Vagina (tissue), 2 donors: ENCODE results near the gene KMT5B. TPM values are rescaled to one million over a fixed set of nuclear protein-coding genes. Genes with fewer than 3 reads are reported as not detected.

Experiments
- DNase-seq, 2 donors: peaks; one replicate each; pipeline ENCODE4 v3.0.0-alpha.2; 2017; ENCODE audit errors: extremely low spot score in 2 of 2
- H3K27ac ChIP-seq: fragments of 200-600 bp; sonication (generic); one replicate; pipeline ENCODE4 v1.5.1; 2019
- H3K27me3 ChIP-seq: fragments of 200-600 bp; sonication (generic); one replicate; pipeline ENCODE4 v1.5.1; 2019
- H3K36me3 ChIP-seq, 2 donors: fragments of 200-600 bp; sonication (generic); one replicate each; pipeline ENCODE4 v1.5.1; 2017 to 2019
- H3K4me1 ChIP-seq: fragments of 200-600 bp; sonication (generic); one replicate; pipeline ENCODE4 v1.5.1; 2019
- H3K4me3 ChIP-seq, 2 donors: fragments of 200-600 bp; sonication (generic); 1 replicate in 1 of 2; 2 replicates in 1 of 2; pipeline ENCODE4 v1.5.1; 2016 to 2019
- H3K9me3 ChIP-seq: fragments of 200-600 bp; sonication (generic); one replicate; pipeline ENCODE4 v1.5.1; 2019
- POLR2A ChIP-seq, 2 donors: fragments of 450-650 bp; IDR thresholded peaks; one replicate each; pipeline ENCODE4 v1.6.1; 2017; ENCODE audit warnings: antibody characterized with exemption in 2 of 2, mild to moderate bottlenecking in 2 of 2, moderate library complexity in 2 of 2
- POLR2AphosphoS5 ChIP-seq, 2 donors: sonication (generic); formaldehyde crosslinking; IDR thresholded peaks; one replicate each; pipeline ENCODE4 v1.9.0; 2017; ENCODE audit warnings: antibody characterized with exemption in 2 of 2, mild to moderate bottlenecking in 2 of 2, low read depth in 1 of 2; ENCODE audit not compliant: insufficient read depth in 1 of 2
- intact Hi-C: fragments of 100-400 bp; cut with DNase I; formaldehyde crosslinking; loops from one replicate; pipeline ENCODE4 v1.15.1; 2023
- total RNA-seq: library from RNA; depleted of rRNA; stranded (reverse); fragments of >200 nt; gene quantifications from one replicate; pipeline ENCODE4 v1.2.3, GENCODE V29; 2016
- TF ChIP-seq, protein P1 (sequence below), 3 experiments: fragments of 450-650 bp in 2 of 3; fragments of 200-600 bp in 1 of 3; sonication (generic) in 1 of 3; IDR thresholded peaks; one replicate each; pipeline ENCODE4 v1.5.1; 2017 to 2019; ENCODE audit warnings: antibody characterized with exemption in 3 of 3, mild to moderate bottlenecking in 2 of 3, moderate library complexity in 2 of 3

The KMT5B gene
- total RNA-seq, 1 donor from 2014 or later, result 35.4 TPM

DNA sequence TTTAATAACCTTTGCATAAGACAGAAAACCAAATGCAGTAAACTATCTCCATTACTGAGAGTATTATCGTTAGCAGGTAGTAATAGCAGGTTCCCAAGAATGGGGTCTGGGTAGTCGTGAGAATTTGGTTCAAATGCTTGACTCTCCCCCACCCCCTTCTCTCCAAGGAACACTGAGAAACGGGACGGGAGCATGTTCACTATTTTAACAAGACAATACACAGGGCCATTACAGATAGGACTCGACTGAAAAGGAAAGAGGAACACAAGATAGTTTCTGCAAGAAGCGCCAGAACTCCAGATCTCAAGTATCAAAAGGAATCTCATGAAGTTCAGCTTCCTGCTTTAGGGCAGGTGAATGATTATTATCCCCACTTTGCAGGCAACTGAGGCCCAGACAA lies 27.0 kb downstream of the KMT5B start:
- intact Hi-C loops, result no loop called here
- Histone ChIP-seq H3K27ac (no peak overlapping the region), H3K27me3 (no peaks in the 10 kb centered on the region), H3K9me3 (no peaks in the 10 kb centered on the region), H3K4me1 (peaks cover 14% of the 10 kb centered on the region), H3K36me3 (peaks cover 0 to 40% of the 10 kb centered on the region in 2 donors), H3K4me3 (no peak overlapping the region)
- TF ChIP-seq POLR2A (IDR thresholded peaks at IDR 0.05), result no peak
- TF ChIP-seq, protein P1, sequence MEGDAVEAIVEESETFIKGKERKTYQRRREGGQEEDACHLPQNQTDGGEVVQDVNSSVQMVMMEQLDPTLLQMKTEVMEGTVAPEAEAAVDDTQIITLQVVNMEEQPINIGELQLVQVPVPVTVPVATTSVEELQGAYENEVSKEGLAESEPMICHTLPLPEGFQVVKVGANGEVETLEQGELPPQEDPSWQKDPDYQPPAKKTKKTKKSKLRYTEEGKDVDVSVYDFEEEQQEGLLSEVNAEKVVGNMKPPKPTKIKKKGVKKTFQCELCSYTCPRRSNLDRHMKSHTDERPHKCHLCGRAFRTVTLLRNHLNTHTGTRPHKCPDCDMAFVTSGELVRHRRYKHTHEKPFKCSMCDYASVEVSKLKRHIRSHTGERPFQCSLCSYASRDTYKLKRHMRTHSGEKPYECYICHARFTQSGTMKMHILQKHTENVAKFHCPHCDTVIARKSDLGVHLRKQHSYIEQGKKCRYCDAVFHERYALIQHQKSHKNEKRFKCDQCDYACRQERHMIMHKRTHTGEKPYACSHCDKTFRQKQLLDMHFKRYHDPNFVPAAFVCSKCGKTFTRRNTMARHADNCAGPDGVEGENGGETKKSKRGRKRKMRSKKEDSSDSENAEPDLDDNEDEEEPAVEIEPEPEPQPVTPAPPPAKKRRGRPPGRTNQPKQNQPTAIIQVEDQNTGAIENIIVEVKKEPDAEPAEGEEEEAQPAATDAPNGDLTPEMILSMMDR (IDR thresholded peaks at IDR 0.05), result no peak
- TF ChIP-seq POLR2AphosphoS5 (IDR thresholded peaks at IDR 0.05; ENCODE audit: insufficient read depth in 1 of 2, low read depth in 1 of 2), result no peak
- DNase-seq, result no peak

DNA sequence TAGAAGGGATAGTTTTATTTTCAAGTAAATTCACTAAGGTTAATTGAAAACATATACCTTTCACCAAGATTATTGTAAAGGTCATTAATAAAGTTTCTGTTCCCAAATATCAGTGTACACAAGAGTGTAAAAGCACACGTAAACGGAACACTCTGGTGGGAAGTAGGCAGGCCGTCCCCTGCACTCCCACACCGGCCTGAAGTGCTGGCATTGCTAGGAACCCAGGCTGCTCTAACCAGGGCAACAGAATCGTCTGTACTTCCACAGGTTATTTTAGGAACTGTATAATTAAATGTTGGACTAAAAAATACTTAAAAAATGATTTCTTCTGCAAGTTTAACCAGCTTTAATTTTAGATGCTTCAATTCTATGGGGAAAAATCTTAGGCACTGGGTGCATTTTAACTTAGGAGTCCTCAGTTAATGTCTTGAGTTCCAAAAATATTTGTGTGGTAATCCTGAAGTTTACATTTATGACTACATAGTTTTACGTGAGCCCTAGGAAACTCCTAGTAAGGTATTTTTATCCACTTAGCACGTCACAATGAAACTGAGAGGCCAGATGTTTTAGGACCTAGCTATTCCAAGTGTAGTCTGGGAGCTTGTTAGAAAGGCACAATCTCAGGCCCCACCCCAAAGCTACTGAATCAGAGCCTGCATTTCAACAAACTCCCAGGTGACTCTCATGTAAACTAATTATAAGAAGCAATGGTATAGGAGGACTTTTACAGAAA lies 31.2 kb downstream of the KMT5B start:
- intact Hi-C loops, result no loop called here
- TF ChIP-seq, protein P1 (IDR thresholded peaks at IDR 0.05), result no peak
- no peak for TF ChIP-seq POLR2A (IDR thresholded peaks at IDR 0.05)
- TF ChIP-seq POLR2AphosphoS5 (IDR thresholded peaks at IDR 0.05; ENCODE audit: insufficient read depth in 1 of 2, low read depth in 1 of 2), result no peak
- Histone ChIP-seq H3K27me3 (no peaks in the 10 kb centered on the region), H3K4me1 (no peaks in the 10 kb centered on the region), H3K36me3 (peaks cover 0 to 53% of the 10 kb centered on the region in 2 donors), H3K27ac (no peak overlapping the region), H3K9me3 (no peaks in the 10 kb centered on the region), H3K4me3 (no peak overlapping the region)
- DNase-seq, result no peak

GRCh38 chr11:68179847-68180246 lies 33.2 kb downstream of the KMT5B start:
- no peaks in the 10 kb centered on the region for H3K27me3 ChIP-seq
- no peaks in the 10 kb centered on the region for H3K4me1 ChIP-seq
- no peak overlapping the region for H3K27ac ChIP-seq
- peaks cover 0 to 56% of the 10 kb centered on the region in 2 donors for H3K36me3 ChIP-seq
- no peak overlapping the region for H3K4me3 ChIP-seq
- no peak for DNase-seq
- no peak for TF ChIP-seq POLR2A (IDR thresholded peaks at IDR 0.05)
- no peak for TF ChIP-seq POLR2AphosphoS5 (IDR thresholded peaks at IDR 0.05; ENCODE audit: insufficient read depth in 1 of 2, low read depth in 1 of 2)
- TF ChIP-seq, protein P1 (IDR thresholded peaks at IDR 0.05), result no peak
- H3K9me3 ChIP-seq, result no peaks in the 10 kb centered on the region
- intact Hi-C loops, result no loop called here

- Histone ChIP-seq H3K27ac (no peak overlapping the region), H3K36me3 (peaks cover 0 to 55% of the 10 kb centered on the region in 2 donors), H3K27me3 (no peaks in the 10 kb centered on the region), H3K9me3 (no peaks in the 10 kb centered on the region), H3K4me1 (no peaks in the 10 kb centered on the region), H3K4me3 (no peak overlapping the region)
- TF ChIP-seq, protein P1 (IDR thresholded peaks at IDR 0.05), result no peak
- TF ChIP-seq POLR2A (IDR thresholded peaks at IDR 0.05), result no peak
- TF ChIP-seq POLR2AphosphoS5 (IDR thresholded peaks at IDR 0.05; ENCODE audit: insufficient read depth in 1 of 2, low read depth in 1 of 2), result no peak
- no peak for DNase-seq
- intact Hi-C loops, result no loop called here
These were observed 35.2 kb downstream of the KMT5B start for GRCh38 chr11:68177877-68178276.

- Histone ChIP-seq H3K36me3 (peaks cover 0 to 58% of the 10 kb centered on the region in 2 donors), H3K27ac (no peak overlapping the region), H3K4me3 (no peak overlapping the region), H3K4me1 (no peaks in the 10 kb centered on the region), H3K27me3 (no peaks in the 10 kb centered on the region), H3K9me3 (no peaks in the 10 kb centered on the region)
- intact Hi-C loops, result no loop called here
- DNase-seq, result no peak
- TF ChIP-seq POLR2AphosphoS5 (IDR thresholded peaks at IDR 0.05; ENCODE audit: insufficient read depth in 1 of 2, low read depth in 1 of 2) (no peak), POLR2A (IDR thresholded peaks at IDR 0.05) (no peak)
- TF ChIP-seq, protein P1 (IDR thresholded peaks at IDR 0.05), result no peak
These were observed 39.2 kb downstream of the KMT5B start for GRCh38 chr11:68173926-68174325.
